ENCODE results near the gene ALKBH8.

DNA sequence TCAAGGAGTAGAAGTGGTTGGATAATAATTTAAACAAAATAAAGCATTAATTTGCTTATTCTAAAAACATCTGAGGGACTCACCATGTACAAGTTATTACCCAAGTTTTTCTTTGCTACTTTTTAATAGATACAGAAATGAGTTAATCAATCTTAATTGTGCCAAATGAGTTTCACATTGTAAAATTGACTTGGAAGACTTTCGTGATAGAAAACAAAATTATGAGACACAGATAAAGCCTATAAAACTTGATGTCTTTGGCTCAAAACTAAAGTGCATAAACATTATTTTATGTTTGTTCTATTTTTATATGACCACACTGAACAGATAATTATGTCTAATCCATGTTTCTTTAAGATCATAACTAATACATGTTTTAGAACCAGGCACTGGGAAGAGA lies 97.8 kb downstream of the ALKBH8 start:
- TF ChIP-seq POLR2A (IDR thresholded peaks at IDR 0.05; ENCODE audit: low read length): no peak
- TF ChIP-seq GATA1 (IDR thresholded peaks at IDR 0.05; ENCODE audit: low read depth, low read length): no peak
